GM12878 (cell line): ENCODE measurements around the gene BICC1.

Experiments used
- BHLHE40 ChIP-seq, 2 experiments: fragments of 450-650 bp in 1 of 2; IDR thresholded peaks; 2 replicates each; pipeline ENCODE4 v1.6.1; 2011 to 2017; ENCODE audit warnings: low read depth in 2 of 2, borderline replicate concordance in 1 of 2, improper control_type of control experiment in 1 of 2, low read length in 1 of 2, mild to moderate bottlenecking in 1 of 2
- CEBPB ChIP-seq, 2 experiments: fragments of 150-350 bp in 1 of 2; IDR thresholded peaks; 2 replicates each; pipeline ENCODE4 v1.6.1; 2012 to 2014; ENCODE audit warnings: low read depth in 2 of 2, low read length in 2 of 2, borderline replicate concordance in 1 of 2, inconsistent platforms in 1 of 2
- CREM ChIP-seq: IDR thresholded peaks from 2 replicates; pipeline ENCODE4 v1.6.1; 2014; ENCODE audit warnings: antibody characterized with exemption, low read depth
- CTCF ChIP-seq, 3 experiments: IDR thresholded peaks in 2 of 3; conservative IDR thresholded peaks in 1 of 3; 2 replicates each; pipeline ENCODE4 v1.5.1; 2011; ENCODE audit warnings: low read depth in 3 of 3, low read length in 3 of 3, mild to moderate bottlenecking in 3 of 3, control low read depth in 2 of 3, moderate library complexity in 2 of 3, inconsistent platforms in 1 of 3, mixed read lengths in 1 of 3; ENCODE audit not compliant: control insufficient read depth in 2 of 3, insufficient read depth in 1 of 3; ENCODE audit errors: extremely low read depth in 1 of 3
- GATAD2B ChIP-seq: fragments of 450-650 bp; conservative IDR thresholded peaks from 2 replicates; pipeline ENCODE4 v1.6.1; 2017; ENCODE audit warnings: low read depth, mild to moderate bottlenecking, moderate library complexity
- NBN ChIP-seq: fragments of 450-650 bp; IDR thresholded peaks from 2 replicates; pipeline ENCODE4 v1.6.1; 2016
- POLR2AphosphoS5 ChIP-seq: IDR thresholded peaks from 2 replicates; pipeline ENCODE4 v1.6.1; 2011; ENCODE audit warnings: mild to moderate bottlenecking, low read length, inconsistent platforms
- RAD21 ChIP-seq: IDR thresholded peaks from 2 replicates; pipeline ENCODE4 v1.6.1; 2011; ENCODE audit warnings: mild to moderate bottlenecking, low read depth, low read length, moderate library complexity; ENCODE audit not compliant: insufficient read depth

- TF ChIP-seq NBN (no peak), RAD21 (no peak), POLR2AphosphoS5 (no peak), CREM (no peak), BHLHE40 (IDR thresholded peaks at IDR 0.05; ENCODE audit: borderline replicate concordance in 1 of 2, low read depth in 2 of 2, low read length in 1 of 2) (no peak), CTCF (IDR thresholded peaks at IDR 0.05 in 2 of 3, conservative IDR thresholded peaks at IDR 0.05 in 1 of 3; ENCODE audit: control insufficient read depth in 2 of 3, extremely low read depth in 1 of 3, insufficient read depth in 1 of 3, low read depth in 3 of 3, low read length in 3 of 3) (no peak), GATAD2B (no peak), CEBPB (IDR thresholded peaks at IDR 0.05; ENCODE audit: borderline replicate concordance in 1 of 2, low read depth in 2 of 2, low read length in 2 of 2) (no peak)
These were observed 200.3 kb downstream of the BICC1 start for GRCh38 chr10:58712982-58713381.
